ENCODE data around the gene PDK3. TPM values are rescaled to one million over a fixed set of nuclear protein-coding genes. Genes with fewer than 3 reads are reported as not detected.
A peak's percentile ranks its signal among the peaks of the same experiment; 100 is the strongest.

Gene PDK3
- total RNA-seq, 1 donor from 2014 or later = 11.6 TPM

DNA sequence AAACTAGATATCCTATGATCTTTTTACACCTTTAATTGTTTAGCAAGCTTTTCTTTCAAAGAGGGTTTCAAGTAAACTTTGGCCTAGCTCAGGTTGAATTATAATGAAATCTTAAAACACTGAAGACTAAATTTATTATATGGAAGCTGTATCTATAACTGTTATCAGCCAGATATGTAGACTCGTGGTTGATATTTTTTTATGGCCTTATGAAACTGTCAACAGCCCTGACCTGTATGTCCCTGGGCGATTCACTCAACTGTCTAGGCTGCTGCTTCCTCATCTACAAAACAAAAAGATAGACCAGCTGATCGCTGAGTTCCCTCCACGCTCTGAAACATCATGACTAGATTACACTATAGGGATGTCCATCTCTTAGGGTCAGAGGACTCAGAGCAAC lies 21.2 kb upstream of the PDK3 start:
- H3K27me3 Mint-ChIP-seq (ENCODE audit: unreplicated experiment) = peaks cover 1% of the 10 kb centered on the region

DNA sequence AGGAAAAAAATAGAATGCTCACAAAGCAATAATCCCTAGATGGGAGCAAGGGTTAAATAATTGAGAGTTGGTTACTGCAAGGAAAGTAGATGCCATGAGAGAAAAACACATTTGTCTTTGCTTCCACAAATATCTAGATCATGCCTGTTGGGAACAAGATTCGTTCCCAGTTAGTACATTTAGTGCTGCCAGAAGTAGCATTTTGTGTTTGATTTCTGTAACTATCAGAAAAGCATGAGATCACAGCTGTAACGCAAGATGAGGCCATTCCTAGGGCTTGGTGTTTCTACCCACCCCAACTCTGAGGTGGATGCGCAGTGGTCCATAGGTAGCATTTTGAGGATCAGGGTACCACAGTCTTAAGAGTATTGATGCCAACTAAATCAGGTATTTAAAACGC lies 20.4 kb upstream of the PDK3 start:
- H3K4me3 Mint-ChIP-seq (ENCODE audit: unreplicated experiment) = no peak overlapping the region
- TF ChIP-seq, protein P1, sequence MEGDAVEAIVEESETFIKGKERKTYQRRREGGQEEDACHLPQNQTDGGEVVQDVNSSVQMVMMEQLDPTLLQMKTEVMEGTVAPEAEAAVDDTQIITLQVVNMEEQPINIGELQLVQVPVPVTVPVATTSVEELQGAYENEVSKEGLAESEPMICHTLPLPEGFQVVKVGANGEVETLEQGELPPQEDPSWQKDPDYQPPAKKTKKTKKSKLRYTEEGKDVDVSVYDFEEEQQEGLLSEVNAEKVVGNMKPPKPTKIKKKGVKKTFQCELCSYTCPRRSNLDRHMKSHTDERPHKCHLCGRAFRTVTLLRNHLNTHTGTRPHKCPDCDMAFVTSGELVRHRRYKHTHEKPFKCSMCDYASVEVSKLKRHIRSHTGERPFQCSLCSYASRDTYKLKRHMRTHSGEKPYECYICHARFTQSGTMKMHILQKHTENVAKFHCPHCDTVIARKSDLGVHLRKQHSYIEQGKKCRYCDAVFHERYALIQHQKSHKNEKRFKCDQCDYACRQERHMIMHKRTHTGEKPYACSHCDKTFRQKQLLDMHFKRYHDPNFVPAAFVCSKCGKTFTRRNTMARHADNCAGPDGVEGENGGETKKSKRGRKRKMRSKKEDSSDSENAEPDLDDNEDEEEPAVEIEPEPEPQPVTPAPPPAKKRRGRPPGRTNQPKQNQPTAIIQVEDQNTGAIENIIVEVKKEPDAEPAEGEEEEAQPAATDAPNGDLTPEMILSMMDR (IDR thresholded peaks at IDR 0.05; ENCODE audit: unreplicated experiment) = no peak
- no peaks in the 10 kb centered on the region for H3K36me3 Mint-ChIP-seq (ENCODE audit: low read depth, unreplicated experiment)
- H3K27ac Mint-ChIP-seq (ENCODE audit: unreplicated experiment) = no peak overlapping the region
- H3K4me1 Mint-ChIP-seq (ENCODE audit: unreplicated experiment) = no peaks in the 10 kb centered on the region
- no peak for DNase-seq (ENCODE audit: low spot score)
- peaks cover 1% of the 10 kb centered on the region for H3K27me3 Mint-ChIP-seq (ENCODE audit: unreplicated experiment)
- no peaks in the 10 kb centered on the region for H3K9me3 Mint-ChIP-seq (ENCODE audit: unreplicated experiment)

More for the DNA sequence above, 21.2 kb upstream of the PDK3 start:
- H3K4me1 Mint-ChIP-seq (ENCODE audit: unreplicated experiment) = no peaks in the 10 kb centered on the region
- no peaks in the 10 kb centered on the region for H3K36me3 Mint-ChIP-seq (ENCODE audit: low read depth, unreplicated experiment)
- H3K9me3 Mint-ChIP-seq (ENCODE audit: unreplicated experiment) = no peaks in the 10 kb centered on the region
- TF ChIP-seq, protein P1 (IDR thresholded peaks at IDR 0.05; ENCODE audit: unreplicated experiment) = no peak
- H3K4me3 Mint-ChIP-seq (ENCODE audit: unreplicated experiment) = no peak overlapping the region
- no peak for DNase-seq (ENCODE audit: low spot score)
- H3K27ac Mint-ChIP-seq (ENCODE audit: unreplicated experiment) = no peak overlapping the region

DNA sequence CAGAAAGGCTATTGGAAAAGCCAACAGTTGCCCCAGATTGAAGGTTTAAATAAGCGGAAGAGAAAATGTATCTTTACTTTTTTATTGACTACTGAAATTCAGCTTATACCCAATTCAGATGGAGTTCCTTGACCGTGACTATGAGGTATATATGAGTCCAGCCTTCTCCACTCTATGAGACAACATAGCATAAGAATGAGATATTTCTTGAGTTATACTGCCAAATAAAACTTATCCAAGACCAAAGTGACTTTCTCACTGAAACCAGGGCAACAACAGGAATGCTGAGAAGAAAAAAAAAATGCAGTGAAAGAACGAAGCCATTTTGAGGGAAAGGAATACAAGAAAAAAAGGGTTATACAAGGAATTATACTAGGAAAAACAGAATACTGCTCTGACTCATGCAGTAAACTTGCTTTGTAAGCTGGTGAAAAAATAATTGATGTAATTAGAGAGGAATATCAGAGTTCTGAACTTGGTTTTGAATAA lies 16.3 kb upstream of the PDK3 start:
- DNase-seq (ENCODE audit: low spot score) = no peak
- Mint-ChIP-seq H3K4me1 (ENCODE audit: unreplicated experiment) (peaks cover 6% of the 10 kb centered on the region), H3K27me3 (ENCODE audit: unreplicated experiment) (peaks cover 2% of the 10 kb centered on the region), H3K4me3 (ENCODE audit: unreplicated experiment) (no peak overlapping the region), H3K9me3 (ENCODE audit: unreplicated experiment) (no peaks in the 10 kb centered on the region), H3K36me3 (ENCODE audit: low read depth, unreplicated experiment) (no peaks in the 10 kb centered on the region), H3K27ac (ENCODE audit: unreplicated experiment) (no peak overlapping the region)
- TF ChIP-seq, protein P1 (IDR thresholded peaks at IDR 0.05; ENCODE audit: unreplicated experiment) = no peak

DNA sequence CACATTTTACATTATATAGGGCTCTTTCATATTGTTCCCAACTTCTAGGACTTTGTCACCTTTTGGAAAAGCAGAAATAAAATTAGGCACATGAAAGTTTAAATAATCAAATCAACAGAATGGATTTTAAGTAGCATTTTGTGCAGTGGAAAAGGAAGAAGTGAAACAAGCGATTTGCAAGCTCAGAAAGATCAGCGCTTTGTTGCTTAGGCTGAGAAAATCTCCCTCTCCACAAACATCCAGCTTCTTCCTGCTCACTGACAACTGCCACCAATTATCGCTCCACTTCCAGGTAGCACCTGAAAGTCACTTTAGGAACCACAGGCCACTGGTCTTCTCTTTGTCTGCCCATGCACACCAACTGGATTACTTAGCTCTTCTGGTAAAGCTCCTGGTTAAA lies 2.0 kb upstream of the PDK3 start:
- peaks cover 7% of the 10 kb centered on the region for H3K4me1 Mint-ChIP-seq (ENCODE audit: unreplicated experiment)
- TF ChIP-seq, protein P1 (IDR thresholded peaks at IDR 0.05; ENCODE audit: unreplicated experiment) = no peak
- H3K9me3 Mint-ChIP-seq (ENCODE audit: unreplicated experiment) = no peaks in the 10 kb centered on the region
- H3K4me3 Mint-ChIP-seq (ENCODE audit: unreplicated experiment) = no peak overlapping the region
- no peaks in the 10 kb centered on the region for H3K36me3 Mint-ChIP-seq (ENCODE audit: low read depth, unreplicated experiment)
- DNase-seq (ENCODE audit: low spot score) = no peak
- H3K27me3 Mint-ChIP-seq (ENCODE audit: unreplicated experiment) = peaks cover 3% of the 10 kb centered on the region
- H3K27ac Mint-ChIP-seq (ENCODE audit: unreplicated experiment) = no peak overlapping the region

DNA sequence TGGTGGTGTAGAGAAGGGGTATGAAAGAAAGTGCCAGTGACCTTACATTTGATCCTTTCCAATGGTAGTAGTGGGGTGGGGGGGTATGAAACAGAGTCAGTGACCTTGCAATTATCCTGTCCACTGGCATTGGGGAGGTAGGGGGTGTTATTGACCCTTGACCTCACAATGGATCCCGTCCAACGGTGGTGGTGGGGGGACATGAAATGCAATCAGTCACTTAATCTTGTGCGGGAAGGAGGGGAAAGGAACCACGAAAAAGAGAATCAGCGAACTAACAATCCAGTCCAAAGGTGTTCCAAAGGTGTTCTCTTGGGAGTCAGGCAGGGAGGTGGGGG lies 619 bp upstream of the PDK3 start:
- Mint-ChIP-seq H3K27ac (ENCODE audit: unreplicated experiment) (peak overlapping the region; percentile 61), H3K27me3 (ENCODE audit: unreplicated experiment) (peaks cover 1% of the 10 kb centered on the region), H3K4me3 (ENCODE audit: unreplicated experiment) (peak overlapping the region; percentile 88), H3K4me1 (ENCODE audit: unreplicated experiment) (peaks cover 7% of the 10 kb centered on the region), H3K36me3 (ENCODE audit: low read depth, unreplicated experiment) (no peaks in the 10 kb centered on the region), H3K9me3 (ENCODE audit: unreplicated experiment) (no peaks in the 10 kb centered on the region)
- TF ChIP-seq, protein P1 (IDR thresholded peaks at IDR 0.05; ENCODE audit: unreplicated experiment) = no peak
- no peak for DNase-seq (ENCODE audit: low spot score)
